HG03442 (cell line): ENCODE measurements around the gene SDK1.
"Not testable (repeated sequence)": the region's sequence is repeated elsewhere in the genome, so short reads cannot be mapped to it uniquely, and the experiment has no call there.

Experiments used
- ATAC-seq: cut with Tn5 transposase; IDR thresholded peaks from one replicate; pipeline ENCODE4 v1.9.1; 2021; ENCODE audit warnings: mild to moderate bottlenecking, moderate library complexity; ENCODE audit not compliant: unreplicated experiment

Gene SDK1

GRCh38 chr7:3705258-3705657, 404.2 kb downstream of the SDK1 start:
- ATAC-seq, result no peak

GRCh38 chr7:3706091-3706490, 405.0 kb downstream of the SDK1 start:
- not testable (repeated sequence) for ATAC-seq

- ATAC-seq, result no peak
These were observed 409.1 kb downstream of the SDK1 start for GRCh38 chr7:3710122-3710521.

GRCh38 chr7:3710531-3710930, 409.5 kb downstream of the SDK1 start:
- ATAC-seq, result no peak

- ATAC-seq, result no peak
These were observed 411.8 kb downstream of the SDK1 start for GRCh38 chr7:3712841-3713240.

GRCh38 chr7:3721422-3721821, 420.4 kb downstream of the SDK1 start:
- ATAC-seq, result no peak

GRCh38 chr7:3722396-3722922, 421.4 kb downstream of the SDK1 start:
- no peak for ATAC-seq

- no peak for ATAC-seq
These were observed 424.4 kb downstream of the SDK1 start for GRCh38 chr7:3725155-3726059.

GRCh38 chr7:3730276-3730675, 429.2 kb downstream of the SDK1 start:
- no peak for ATAC-seq

GRCh38 chr7:3732395-3733005, 431.4 kb downstream of the SDK1 start:
- ATAC-seq, result no peak

- no peak for ATAC-seq
These were observed 432.6 kb downstream of the SDK1 start for GRCh38 chr7:3733541-3734140.

- ATAC-seq, result no peak
These were observed 437.9 kb downstream of the SDK1 start for GRCh38 chr7:3738964-3739363.

GRCh38 chr7:3739983-3740382, 438.9 kb downstream of the SDK1 start:
- no peak for ATAC-seq

- ATAC-seq, result no peak
These were observed 446.4 kb downstream of the SDK1 start for GRCh38 chr7:3747467-3747866.

- no peak for ATAC-seq
These were observed 447.3 kb downstream of the SDK1 start for GRCh38 chr7:3748389-3748788.

- no peak for ATAC-seq
These were observed 452.8 kb downstream of the SDK1 start for GRCh38 chr7:3753868-3754267.

- no peak for ATAC-seq
These were observed 453.7 kb downstream of the SDK1 start for GRCh38 chr7:3754493-3755341.

- not testable (repeated sequence) for ATAC-seq
These were observed 454.9 kb downstream of the SDK1 start for GRCh38 chr7:3755778-3756453.

- no peak for ATAC-seq
These were observed 456.0 kb downstream of the SDK1 start for GRCh38 chr7:3757059-3757458.

- no peak for ATAC-seq
These were observed 459.6 kb downstream of the SDK1 start for GRCh38 chr7:3760651-3761050.
